OCI-LY1 (cell line): Measurements from ENCODE around the gene RALGAPB.

Experiments
- H2AFZ ChIP-seq: fragments of 200-600 bp; sonication (generic), shearing (Covaris generic); 2 replicates; pipeline ENCODE4 v1.6.0; 2014; ENCODE audit warnings: antibody characterized with exemption, mild to moderate bottlenecking, low read length
- H3F3A ChIP-seq: fragments of 200-600 bp; sonication (generic), shearing (Covaris generic); 2 replicates; pipeline ENCODE4 v1.6.0; 2014; ENCODE audit warnings: mild to moderate bottlenecking, antibody characterized with exemption, low read length, moderate library complexity; ENCODE audit not compliant: insufficient read depth
- H3K27ac ChIP-seq: fragments of 200-600 bp; sonication (generic); 2 replicates; pipeline ENCODE4 v1.5.1; 2014; ENCODE audit warnings: low read length, mixed run types, mild to moderate bottlenecking, low read depth; ENCODE audit not compliant: poor library complexity, severe bottlenecking
- H3K27me3 ChIP-seq: fragments of 200-600 bp; sonication (generic); 2 replicates; pipeline ENCODE4 v1.6.0; 2014; ENCODE audit warnings: antibody characterized with exemption, mild to moderate bottlenecking, low read length, moderate library complexity; ENCODE audit not compliant: insufficient read depth
- H3K36me3 ChIP-seq: fragments of 200-600 bp; sonication (generic); 2 replicates; pipeline ENCODE4 v1.6.1; 2014; ENCODE audit warnings: mild to moderate bottlenecking, antibody characterized with exemption, low read length, moderate library complexity, mixed read lengths; ENCODE audit not compliant: insufficient read depth
- H3K4me1 ChIP-seq: fragments of 200-600 bp; sonication (generic); 2 replicates; pipeline ENCODE4 v1.5.1; 2014; ENCODE audit warnings: mild to moderate bottlenecking, low read length, moderate library complexity; ENCODE audit not compliant: insufficient read depth, severe bottlenecking
- H3K4me2 ChIP-seq: fragments of 200-600 bp; sonication (generic), shearing (Covaris generic); 2 replicates; pipeline ENCODE4 v1.6.1; 2014; ENCODE audit warnings: low read length
- H3K4me3 ChIP-seq: fragments of 200-600 bp; sonication (generic); 2 replicates; pipeline ENCODE4 v1.5.1; 2014; ENCODE audit warnings: low read length, low read depth, mild to moderate bottlenecking, mixed read lengths; ENCODE audit not compliant: poor library complexity, severe bottlenecking
- H3K79me2 ChIP-seq: fragments of 200-600 bp; shearing (Covaris generic); 2 replicates; pipeline ENCODE4 v1.6.1; 2016; ENCODE audit warnings: mixed run types, low read length, mixed read lengths; ENCODE audit not compliant: insufficient read depth
- H3K9ac ChIP-seq: fragments of 200-600 bp; sonication (generic), shearing (Covaris generic); 2 replicates; pipeline ENCODE4 v1.6.1; 2014; ENCODE audit warnings: mild to moderate bottlenecking, low read length, mixed read lengths
- H3K9me2 ChIP-seq: fragments of 200-600 bp; sonication (generic), shearing (Covaris generic); 2 replicates; pipeline ENCODE4 v1.6.1; 2014; ENCODE audit warnings: low read depth, mild to moderate bottlenecking, low read length, mixed read lengths
- H3K9me3 ChIP-seq: fragments of 200-600 bp; shearing (Covaris generic); 2 replicates; pipeline ENCODE4 v1.6.1; 2014; ENCODE audit warnings: low read length, mixed read lengths
- H4K20me1 ChIP-seq: fragments of 200-600 bp; sonication (generic), shearing (Covaris generic); 2 replicates; pipeline ENCODE4 v1.6.0; 2016; ENCODE audit warnings: mild to moderate bottlenecking, low read length; ENCODE audit not compliant: insufficient read depth
- CTCF ChIP-seq: fragments of 200-600 bp; sonication (generic), shearing (Covaris generic); IDR thresholded peaks from 2 replicates; pipeline ENCODE4 v1.5.1; 2017; ENCODE audit warnings: mild to moderate bottlenecking, antibody characterized with exemption, low read length, moderate library complexity, mixed read lengths
- EZH2 ChIP-seq: fragments of 200-600 bp; sonication (generic), shearing (Covaris generic); IDR thresholded peaks from 2 replicates; pipeline ENCODE4 v1.8.0; 2017; ENCODE audit warnings: borderline replicate concordance, mixed run types, mild to moderate bottlenecking, antibody characterized with exemption, low read length, moderate library complexity, mixed read lengths

RALGAPB gene

DNA sequence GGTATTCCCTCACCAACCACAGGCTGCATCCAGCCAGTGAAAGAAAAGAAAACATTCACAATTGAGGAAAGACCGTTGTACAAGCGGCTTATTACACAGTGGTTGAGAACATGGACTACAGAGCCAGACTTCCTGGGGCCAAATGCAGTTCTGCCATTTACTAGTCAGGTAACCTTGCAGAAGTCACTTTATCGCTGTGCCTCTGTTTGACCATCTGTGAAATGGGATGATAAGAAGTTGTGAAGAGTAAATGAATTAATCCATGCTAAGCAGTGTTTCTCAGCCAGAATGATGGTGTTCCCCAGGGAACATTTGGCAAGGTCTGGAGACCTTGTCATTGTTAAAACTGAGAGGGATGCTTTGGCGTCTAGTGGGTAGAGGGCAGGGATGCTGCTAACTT, 143.8 kb downstream of the RALGAPB start:
- no peak for TF ChIP-seq EZH2
- no peak for TF ChIP-seq CTCF
- no peaks in the 10 kb centered on the region for H3F3A ChIP-seq
- no peaks in the 10 kb centered on the region for H3K36me3 ChIP-seq
- no peaks in the 10 kb centered on the region for H4K20me1 ChIP-seq
- no peak overlapping the region for H2AFZ ChIP-seq
- H3K9me2 ChIP-seq: no peaks in the 10 kb centered on the region
- no peak overlapping the region for H3K4me3 ChIP-seq
- no peaks in the 10 kb centered on the region for H3K9me3 ChIP-seq
- peaks cover 3% of the 10 kb centered on the region; the same call in 1 of the 2 replicates for H3K27me3 ChIP-seq
- H3K9ac ChIP-seq: no peak overlapping the region
- no peaks in the 10 kb centered on the region for H3K4me1 ChIP-seq
- no peak overlapping the region for H3K27ac ChIP-seq
- H3K79me2 ChIP-seq: no peaks in the 10 kb centered on the region
- H3K4me2 ChIP-seq: no peak overlapping the region

DNA sequence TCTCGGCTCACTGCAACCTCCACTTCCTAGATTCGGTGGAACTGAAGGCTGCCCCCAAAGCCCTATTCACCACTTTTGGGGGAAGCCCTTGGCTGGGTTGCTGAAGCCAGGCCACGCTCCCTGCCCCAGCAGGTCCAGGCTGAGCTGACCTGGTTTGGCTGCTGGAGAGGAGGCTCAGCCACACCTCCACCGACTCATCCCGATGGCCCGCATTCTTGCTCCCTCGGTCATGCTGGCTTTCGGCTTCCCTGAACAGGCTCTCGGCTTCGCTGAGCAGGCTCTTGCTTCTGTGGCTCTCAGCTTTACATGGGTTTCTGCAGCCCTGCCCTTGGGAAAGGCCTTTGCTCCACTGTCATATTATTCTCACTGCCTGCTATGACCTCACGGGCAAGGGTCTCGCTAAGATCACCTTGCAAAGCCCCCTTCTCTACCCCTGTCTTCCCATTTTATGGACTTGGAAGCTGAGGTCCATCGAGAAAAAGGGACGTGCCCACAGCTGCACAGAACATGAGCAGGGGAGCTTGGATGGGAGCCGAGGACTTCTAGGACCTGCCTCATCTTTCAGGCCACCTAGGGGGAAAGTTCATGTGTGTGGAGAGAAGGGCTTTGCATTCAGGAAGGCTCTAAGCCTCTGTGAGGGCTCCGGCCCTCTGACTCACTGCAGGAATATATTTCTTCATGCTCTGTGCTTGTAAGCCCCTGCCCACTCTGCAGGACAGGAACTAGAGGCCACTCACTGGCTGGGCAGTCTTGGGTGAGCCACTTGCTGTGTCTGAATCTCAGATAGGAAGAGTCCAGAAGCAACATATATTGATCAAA, 144.6 kb downstream of the RALGAPB start:
- Histone ChIP-seq H3K9me2 (no peaks in the 10 kb centered on the region), H3K36me3 (no peaks in the 10 kb centered on the region), H3K9me3 (no peaks in the 10 kb centered on the region), H4K20me1 (no peaks in the 10 kb centered on the region), H2AFZ (no peak overlapping the region), H3K4me3 (no peak overlapping the region), H3K27ac (no peak overlapping the region), H3K4me2 (no peak overlapping the region), H3K79me2 (no peaks in the 10 kb centered on the region), H3K9ac (no peak overlapping the region), H3K27me3 (peaks cover 3% of the 10 kb centered on the region; the same call in 1 of the 2 replicates), H3K4me1 (no peaks in the 10 kb centered on the region), H3F3A (no peaks in the 10 kb centered on the region)
- no peak for TF ChIP-seq CTCF
- TF ChIP-seq EZH2: no peak

DNA sequence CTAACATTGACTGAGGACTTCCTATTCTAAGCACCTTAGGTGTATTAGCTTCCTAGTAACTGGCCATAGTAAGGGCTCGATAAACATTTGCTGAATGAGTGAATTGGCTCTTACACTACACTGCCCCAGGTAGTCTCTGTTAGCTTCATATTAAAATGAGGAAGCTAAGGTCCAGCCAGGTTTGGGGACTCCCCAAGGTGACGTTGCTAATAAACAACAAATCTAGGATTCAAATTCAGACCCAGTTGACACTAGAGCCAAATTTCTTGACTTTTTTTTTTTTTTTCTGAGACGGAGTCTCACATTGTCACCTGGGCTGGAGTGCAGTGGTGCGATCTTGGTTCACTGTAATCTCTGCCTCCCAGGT, 145.2 kb downstream of the RALGAPB start:
- Histone ChIP-seq H4K20me1 (no peaks in the 10 kb centered on the region), H3K9ac (no peak overlapping the region), H3K79me2 (no peaks in the 10 kb centered on the region), H3K4me3 (no peak overlapping the region), H3K27ac (no peak overlapping the region), H2AFZ (no peak overlapping the region), H3K4me1 (no peaks in the 10 kb centered on the region), H3K9me3 (no peaks in the 10 kb centered on the region), H3K9me2 (no peaks in the 10 kb centered on the region), H3K27me3 (0 out of 2 replicates have a peak, but pooled peaks cover 3% of the 10 kb centered on the region), H3K4me2 (no peak overlapping the region), H3K36me3 (no peaks in the 10 kb centered on the region), H3F3A (no peaks in the 10 kb centered on the region)
- TF ChIP-seq CTCF (no peak), EZH2 (no peak)
